Kidney (tissue), 14 donors: ENCODE measurements around the gene GRAMD2B. TPM values are rescaled to one million over a fixed set of nuclear protein-coding genes. Genes with fewer than 3 reads are reported as not detected.
A peak's percentile ranks its signal among the peaks of the same experiment; 100 is the strongest.

Source experiments
- DNase-seq, 5 donors: peaks; one replicate each; pipeline ENCODE4 v3.0.0-alpha.2; 2013 to 2020
- FAIRE-seq: peaks from 2 replicates; lab custom pipeline; 2012; peaks lifted over from hg19 to GRCh38; lab: Jason Lieb, UNC
- H3K27ac ChIP-seq, 2 donors: one replicate each; pipeline ENCODE4 v1.7.0; 2013; ENCODE audit warnings: low read depth in 2 of 2, low read length in 2 of 2, inconsistent platforms in 1 of 2
- H3K27me3 ChIP-seq: one replicate; pipeline ENCODE4 v1.7.1; 2013; ENCODE audit warnings: low read length, inconsistent platforms; ENCODE audit not compliant: control insufficient read depth, insufficient read depth
- H3K36me3 ChIP-seq, 3 donors: one replicate each; pipeline versions ENCODE4 v1.7.0 to v1.7.1; 2013; ENCODE audit warnings: low read length in 3 of 3, control low read depth in 1 of 3, inconsistent platforms in 1 of 3; ENCODE audit not compliant: insufficient read depth in 3 of 3, control insufficient read depth in 2 of 3
- H3K4me1 ChIP-seq, 3 donors: one replicate each; pipeline versions ENCODE4 v1.7.0 to v1.7.1; 2013; ENCODE audit warnings: low read length in 3 of 3, inconsistent platforms in 1 of 3, low read depth in 1 of 3; ENCODE audit not compliant: control insufficient read depth in 2 of 3, insufficient read depth in 2 of 3
- H3K4me3 ChIP-seq, 3 donors: one replicate each; pipeline versions ENCODE4 v1.7.0 to v1.8.1; 2013; ENCODE audit warnings: low read length in 3 of 3, control low read depth in 1 of 3, inconsistent platforms in 1 of 3
- H3K9ac ChIP-seq, 3 donors: one replicate each; pipeline versions ENCODE4 v1.7.0 to v1.7.1; 2013; ENCODE audit warnings: low read length in 3 of 3, control low read depth in 1 of 3, inconsistent platforms in 1 of 3
- H3K9me3 ChIP-seq, 3 donors: one replicate each; pipeline versions ENCODE4 v1.7.0 to v1.7.1; 2013; ENCODE audit warnings: low read length in 3 of 3, control low read depth in 1 of 3, inconsistent platforms in 1 of 3; ENCODE audit not compliant: control insufficient read depth in 2 of 3, insufficient read depth in 1 of 3
- intact Hi-C: fragments of 100-400 bp; cut with DNase I; formaldehyde crosslinking; loops from one replicate; pipeline ENCODE4 v1.11.1; 2022
- polyA plus RNA-seq: library from polyadenylated mRNA; stranded (reverse); fragments of 350-450 nt; fragmentation: Illumina TruSeq; extraction: RNeasy Lipid Tissue Mini Kit (QIAGEN cat#74804); gene quantifications from one replicate; pipeline ENCODE4 v1.2.3, GENCODE V29; 2014; ENCODE audit warnings: low read depth, low replicate concordance; ENCODE audit not compliant: insufficient read depth
- total RNA-seq: library from RNA; stranded (reverse); fragmentation: NEBNext Ultra II Directional; extraction: Animal tissue kit (Norgen Biotek cat#: 25700); gene quantifications from one replicate; pipeline ENCODE4 v1.2.1, GENCODE V29; 2021
- TF ChIP-seq, protein P1 (sequence below): IDR thresholded peaks from 3 replicates; pipeline ENCODE4 v1.5.1; 2012; ENCODE audit warnings: mild to moderate bottlenecking, moderate library complexity, borderline replicate concordance; ENCODE audit not compliant: insufficient read depth; ENCODE audit errors: extremely low read depth
- donor health status: control.
- donor health status: control.
- donor health status: control.
- donor health status: control.
- donor health status: control.
- donor health status: DM: yes; HTN: yes; CAD: no.
- donor health status: Normal renal cell carcinoma (clear cell type).

Gene GRAMD2B
- total and polyA plus RNA-seq, 2 donors from 2014 or later, result 18.4 to 38.5 TPM

DNA sequence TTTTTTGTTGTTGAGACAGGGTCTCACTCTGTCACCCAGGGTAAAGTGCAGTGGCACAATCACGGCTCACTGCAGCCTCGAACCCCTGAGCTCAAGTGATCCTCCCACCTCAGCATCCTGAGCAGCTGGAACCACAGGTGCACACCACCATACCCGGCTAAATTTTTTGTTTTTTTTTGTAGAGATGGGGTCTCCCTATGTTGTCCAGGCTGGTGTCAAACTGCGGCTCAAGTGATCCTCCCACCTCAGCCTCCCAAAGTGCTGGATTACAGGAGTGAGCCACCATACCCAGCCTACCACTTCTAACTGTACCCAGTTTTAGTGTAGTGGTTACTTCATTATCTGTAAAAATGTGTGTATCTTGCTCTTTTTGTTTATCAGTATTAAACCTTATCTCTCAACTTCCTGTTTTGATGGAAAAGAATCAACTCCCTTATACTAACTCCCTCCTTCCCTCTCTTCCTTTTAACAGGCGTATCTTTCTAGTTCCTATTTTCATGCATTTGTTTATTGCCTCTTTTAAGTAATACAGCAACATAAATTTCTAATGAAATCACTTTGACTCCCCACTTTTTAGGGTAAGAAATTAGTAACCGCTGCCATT lies 33.1 kb downstream of the GRAMD2B start:
- FAIRE-seq, result no peak

DNA sequence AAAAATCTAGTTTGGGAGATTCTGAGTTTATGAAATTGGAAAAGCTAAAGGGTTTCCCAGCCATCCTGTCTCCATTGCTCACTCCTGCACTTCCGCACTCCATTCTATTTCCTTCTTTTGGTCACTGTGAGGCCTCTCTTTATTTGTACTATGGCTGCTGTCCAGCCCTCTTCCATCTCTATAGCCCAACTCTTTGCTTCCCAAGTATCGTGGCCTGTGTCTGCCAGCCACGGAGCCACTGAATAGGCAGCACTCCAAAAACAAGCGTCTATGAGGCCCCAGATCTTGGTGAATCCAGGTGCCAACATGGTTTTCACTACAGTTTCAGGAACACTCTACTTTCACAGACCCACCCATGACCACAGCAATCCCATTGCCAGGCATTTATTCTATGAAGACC lies 37.2 kb downstream of the GRAMD2B start:
- peaks cover 8 to 17% (median 8%) of the 10 kb centered on the region in 3 donors for H3K4me1 ChIP-seq
- no peak overlapping the region for H3K4me3 ChIP-seq
- H3K9ac ChIP-seq, result no peak overlapping the region
- DNase-seq (no peak), FAIRE-seq (no peak)
- peaks cover 0 to 4% (median 0%) of the 10 kb centered on the region in 3 donors for H3K36me3 ChIP-seq
- TF ChIP-seq, protein P1, sequence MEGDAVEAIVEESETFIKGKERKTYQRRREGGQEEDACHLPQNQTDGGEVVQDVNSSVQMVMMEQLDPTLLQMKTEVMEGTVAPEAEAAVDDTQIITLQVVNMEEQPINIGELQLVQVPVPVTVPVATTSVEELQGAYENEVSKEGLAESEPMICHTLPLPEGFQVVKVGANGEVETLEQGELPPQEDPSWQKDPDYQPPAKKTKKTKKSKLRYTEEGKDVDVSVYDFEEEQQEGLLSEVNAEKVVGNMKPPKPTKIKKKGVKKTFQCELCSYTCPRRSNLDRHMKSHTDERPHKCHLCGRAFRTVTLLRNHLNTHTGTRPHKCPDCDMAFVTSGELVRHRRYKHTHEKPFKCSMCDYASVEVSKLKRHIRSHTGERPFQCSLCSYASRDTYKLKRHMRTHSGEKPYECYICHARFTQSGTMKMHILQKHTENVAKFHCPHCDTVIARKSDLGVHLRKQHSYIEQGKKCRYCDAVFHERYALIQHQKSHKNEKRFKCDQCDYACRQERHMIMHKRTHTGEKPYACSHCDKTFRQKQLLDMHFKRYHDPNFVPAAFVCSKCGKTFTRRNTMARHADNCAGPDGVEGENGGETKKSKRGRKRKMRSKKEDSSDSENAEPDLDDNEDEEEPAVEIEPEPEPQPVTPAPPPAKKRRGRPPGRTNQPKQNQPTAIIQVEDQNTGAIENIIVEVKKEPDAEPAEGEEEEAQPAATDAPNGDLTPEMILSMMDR, result no peak
- H3K27me3 ChIP-seq, result no peaks in the 10 kb centered on the region
- intact Hi-C loops, result no loop called here
- no peaks in the 10 kb centered on the region for H3K9me3 ChIP-seq
- peak overlapping the region in 1 of 2 donors; percentile 52 for H3K27ac ChIP-seq

More for the DNA sequence above, 33.1 kb downstream of the GRAMD2B start:
- DNase-seq, result no peak
- intact Hi-C loops, result no loop called here
- Histone ChIP-seq H3K4me1 (peaks cover 0 to 10% (median 6%) of the 10 kb centered on the region in 3 donors), H3K9me3 (no peaks in the 10 kb centered on the region), H3K9ac (no peak overlapping the region), H3K4me3 (no peak overlapping the region), H3K27ac (no peak overlapping the region), H3K27me3 (no peaks in the 10 kb centered on the region), H3K36me3 (peaks cover 0 to 4% (median 4%) of the 10 kb centered on the region in 3 donors)
- TF ChIP-seq, protein P1, result no peak

DNA sequence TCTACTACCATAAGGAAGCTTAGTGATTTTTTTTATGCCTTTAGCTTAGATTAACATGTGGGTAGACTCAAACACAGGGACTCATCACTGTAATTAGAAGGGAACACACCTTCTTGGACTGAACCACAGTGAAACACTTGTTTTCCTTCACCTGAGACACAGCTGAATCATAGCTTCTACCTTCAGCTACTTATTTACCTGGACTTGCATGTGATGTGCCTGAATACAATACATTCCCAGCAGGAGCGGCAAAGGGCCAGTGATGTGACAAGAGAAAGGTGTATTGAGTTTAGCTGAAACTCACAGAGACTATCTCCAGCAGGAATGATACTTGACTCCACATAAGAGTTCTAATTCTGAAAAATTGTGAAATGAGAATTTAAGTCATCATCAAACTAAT lies 37.8 kb downstream of the GRAMD2B start:
- Histone ChIP-seq H3K4me1 (peaks cover 8 to 17% (median 8%) of the 10 kb centered on the region in 3 donors), H3K9me3 (no peaks in the 10 kb centered on the region), H3K4me3 (no peak overlapping the region), H3K27ac (peak overlapping the region; percentile 7 to 52), H3K27me3 (no peaks in the 10 kb centered on the region), H3K36me3 (peaks cover 0 to 4% (median 0%) of the 10 kb centered on the region in 3 donors), H3K9ac (no peak overlapping the region)
- TF ChIP-seq, protein P1, result no peak
- intact Hi-C loops, result no loop called here
- no peak for DNase-seq
- FAIRE-seq, result no peak
